Eye (tissue), 1 donor: ENCODE data around the gene UQCC3.
"Not testable (repeated sequence)": the region's sequence is repeated elsewhere in the genome, so short reads cannot be mapped to it uniquely, and the experiment has no call there.

Experiments used
- DNase-seq: peaks from one replicate; pipeline ENCODE4 v3.0.0-alpha.2; 2015

Gene UQCC3

GRCh38 chr11:62671608-62672389 lies at the start of gene UQCC3, which contains the start of gene LBHD1:
UQCC3 (plus strand) TSS chr11:62671673; CDS start chr11:62671746, 73 bp downstream.
LBHD1 (minus strand) TSS chr11:62672267; CDS start chr11:62670031, 2,236 bp downstream.
- DNase-seq, result peak; percentile 92

GRCh38 chr11:62622476-62623089 lies 48.9 kb upstream of the UQCC3 start:
- no peak for DNase-seq

DNA sequence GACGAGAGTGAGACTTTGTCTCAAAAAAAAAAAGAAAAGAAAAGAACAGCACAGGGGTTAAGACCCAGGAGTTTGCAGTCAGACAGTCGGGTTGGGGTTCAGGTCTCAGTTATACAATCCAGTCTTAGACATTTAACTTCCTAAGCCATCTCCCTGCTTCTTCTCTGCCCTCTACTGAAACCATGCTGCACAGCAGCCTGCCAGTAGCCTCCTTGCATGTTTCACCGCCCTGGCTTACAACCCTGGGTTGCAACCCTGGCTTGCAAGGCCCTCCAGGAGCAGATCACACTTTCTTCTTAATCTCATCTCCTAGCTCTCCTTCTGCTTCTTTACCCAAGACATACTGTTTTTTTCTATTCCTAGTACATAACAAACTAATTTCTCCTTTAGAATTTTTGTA lies 43.8 kb upstream of the UQCC3 start:
- no peak for DNase-seq

- DNase-seq, result no peak
These were observed 39.0 kb upstream of the UQCC3 start for GRCh38 chr11:62632492-62632891.

- DNase-seq, result no peak
These were observed 27.3 kb upstream of the UQCC3 start for GRCh38 chr11:62644220-62644619.

- no peak for DNase-seq
These were observed 25.9 kb upstream of the UQCC3 start for GRCh38 chr11:62645671-62645945.

DNA sequence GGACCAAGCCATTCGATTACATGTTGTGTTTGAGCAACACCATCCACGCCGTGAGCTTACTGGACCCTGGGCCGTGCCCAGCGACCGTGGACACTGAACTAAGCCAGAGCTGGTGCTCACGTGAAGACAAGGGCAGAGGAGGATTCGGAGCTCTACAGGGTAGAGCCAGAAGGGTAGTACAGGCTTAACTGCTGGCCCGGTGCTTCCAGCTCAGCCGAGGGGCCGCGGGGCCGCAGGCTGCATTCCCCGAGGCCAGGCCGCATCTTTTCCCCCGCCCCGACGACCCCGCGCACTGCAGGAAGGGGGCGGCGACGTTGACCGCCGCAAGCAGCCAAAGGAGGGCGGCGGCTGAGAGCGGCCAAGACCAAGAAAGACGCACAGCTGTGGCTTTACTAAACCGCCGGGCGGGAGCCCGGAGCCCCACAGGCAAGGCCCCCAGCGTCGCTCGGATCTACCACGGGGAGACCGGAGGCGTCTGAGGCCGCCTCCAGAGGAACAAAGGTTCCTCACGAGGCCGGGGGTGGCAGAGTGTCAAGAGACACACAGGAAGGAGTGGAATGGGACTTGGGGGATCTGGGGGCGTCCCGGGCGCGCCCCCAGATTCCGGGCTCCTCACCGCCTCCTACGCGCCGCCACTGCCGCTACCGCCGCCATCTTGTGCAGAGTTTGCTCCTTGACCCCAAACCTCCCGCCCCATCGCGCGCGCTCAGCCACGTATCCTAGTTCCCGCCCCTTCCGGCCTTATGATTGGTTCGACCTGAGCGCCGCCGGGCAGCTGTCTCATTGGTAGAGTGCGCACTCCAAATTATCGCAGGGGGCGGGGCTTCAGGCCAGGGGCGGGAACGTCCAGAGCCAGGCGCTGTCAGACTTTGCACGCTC lies 25.3 kb upstream of the UQCC3 start, which contains the start of gene GANAB:
GANAB (minus strand) TSS at position 668 of the 879 bp plus-strand sequence; CDS start at position 654, 14 bp downstream.
- peak; percentile 99 for DNase-seq

DNA sequence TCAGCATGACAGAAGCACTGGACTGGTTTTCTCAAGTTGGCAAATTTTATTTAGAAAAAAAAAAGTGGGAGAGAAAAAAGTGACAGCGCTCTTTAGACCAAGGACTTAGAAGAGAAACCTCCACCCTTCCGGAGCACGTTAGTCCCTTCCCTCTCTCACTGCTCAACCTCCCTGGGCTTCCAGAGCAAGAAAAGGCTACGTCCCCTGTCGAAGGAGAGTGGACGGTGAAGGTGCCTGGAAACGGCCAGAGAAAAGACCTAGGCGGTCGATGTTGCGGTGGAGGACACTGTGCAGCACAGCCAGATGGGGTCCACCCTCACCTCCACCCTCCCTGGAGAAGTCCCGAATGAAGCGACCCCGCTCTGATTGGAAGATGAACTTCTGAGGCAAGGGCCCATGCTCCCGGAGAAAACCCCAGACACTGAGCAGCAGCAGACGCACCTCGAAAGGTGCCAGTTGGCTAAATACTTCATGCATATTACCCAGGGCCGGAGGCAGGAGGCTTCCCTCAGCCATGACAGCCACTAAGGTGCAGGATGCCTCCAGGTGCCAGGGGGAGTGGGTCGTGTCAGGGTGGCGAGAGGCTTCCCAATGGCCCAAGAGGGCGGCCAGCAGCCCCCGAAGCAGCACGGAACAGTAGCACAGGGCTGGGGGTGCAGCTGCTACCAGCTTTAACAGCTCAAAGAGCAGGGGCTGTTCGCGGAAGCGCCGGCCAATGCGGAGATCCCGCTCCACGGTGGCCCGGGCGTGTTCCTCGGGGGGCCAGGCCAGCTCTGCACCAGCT lies 24.5 kb upstream of the UQCC3 start:
- DNase-seq, result no peak

DNA sequence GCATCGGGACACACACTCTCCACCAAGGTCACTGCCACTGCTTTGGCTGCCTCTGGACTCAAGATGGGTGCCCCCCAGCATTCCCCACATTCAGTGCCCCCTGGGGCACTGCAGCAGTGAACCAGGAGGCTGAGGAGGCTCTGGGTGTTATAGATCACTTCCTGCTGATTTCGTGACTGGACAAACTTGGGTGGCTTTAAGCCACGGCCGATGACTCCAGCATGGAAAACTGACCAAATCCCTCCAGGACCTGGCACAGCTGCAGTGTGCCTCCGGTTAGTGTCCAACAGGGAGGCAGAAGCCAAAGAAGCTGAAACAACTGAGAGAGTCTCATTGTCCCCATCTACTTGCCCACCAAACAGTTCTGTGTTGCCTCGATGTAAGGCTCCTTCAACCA lies 23.9 kb upstream of the UQCC3 start:
- DNase-seq, result no peak

DNA sequence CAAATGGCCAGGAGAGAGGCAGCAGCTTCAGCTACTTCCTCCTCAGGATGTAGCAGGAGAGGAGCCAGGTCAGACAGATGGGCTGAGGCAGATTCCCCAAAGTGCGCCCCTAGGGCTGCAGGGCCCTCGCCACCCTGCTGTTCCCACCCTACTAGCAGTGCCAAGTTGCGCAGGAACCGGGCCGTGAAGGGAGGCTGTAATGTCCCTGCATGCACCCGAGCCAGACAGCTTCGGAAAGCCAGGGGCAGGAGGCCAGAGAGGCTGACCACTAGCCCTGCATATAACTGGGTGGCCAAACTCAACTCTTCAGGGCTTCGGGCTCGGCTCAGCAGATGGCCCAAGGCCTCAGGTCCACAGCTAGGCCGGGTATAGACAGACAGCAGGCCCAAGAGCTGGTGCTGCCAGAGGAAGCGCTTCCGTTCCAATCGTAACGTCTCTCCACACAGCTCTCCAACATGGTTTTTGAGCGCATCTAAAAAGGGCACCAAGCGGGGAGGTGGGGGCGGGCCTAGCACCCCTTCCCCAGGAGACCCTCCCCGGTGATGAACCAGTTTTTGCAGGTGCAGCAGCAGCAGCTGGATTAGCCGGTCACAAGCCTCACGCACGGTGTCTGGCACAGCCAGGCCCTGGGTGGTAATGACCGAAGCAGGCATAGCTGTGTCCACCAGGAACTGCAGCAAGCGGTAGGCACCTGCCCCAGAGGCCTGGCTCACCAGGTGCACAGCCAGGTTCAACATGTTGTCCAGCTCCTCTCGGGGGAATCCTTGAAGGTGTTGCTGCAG lies 23.1 kb upstream of the UQCC3 start:
- DNase-seq, result no peak

DNA sequence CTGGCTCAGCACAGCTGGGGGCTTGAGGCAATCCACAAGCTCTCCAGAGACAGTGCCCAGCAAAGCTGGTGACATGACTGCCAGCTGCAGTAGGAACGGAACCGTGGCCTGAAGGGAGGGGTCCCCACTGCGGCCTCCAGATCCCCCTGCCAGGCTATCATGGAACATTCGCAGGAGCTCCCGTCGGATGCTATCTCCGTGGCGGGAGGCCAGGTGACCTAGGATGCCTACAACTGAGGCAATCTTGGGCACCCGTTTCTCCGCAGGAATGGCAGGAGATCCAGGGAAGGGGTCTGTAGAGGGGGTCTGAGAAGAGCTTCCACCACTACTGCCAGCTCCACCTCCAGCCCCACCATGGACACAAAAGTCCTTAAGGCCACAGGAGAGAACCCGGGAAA lies 22.5 kb upstream of the UQCC3 start:
- no peak for DNase-seq

- DNase-seq, result no peak
These were observed 22.0 kb upstream of the UQCC3 start for GRCh38 chr11:62649486-62649885.

- not testable (repeated sequence) for DNase-seq
These were observed 21.2 kb upstream of the UQCC3 start for GRCh38 chr11:62650283-62650682.

DNA sequence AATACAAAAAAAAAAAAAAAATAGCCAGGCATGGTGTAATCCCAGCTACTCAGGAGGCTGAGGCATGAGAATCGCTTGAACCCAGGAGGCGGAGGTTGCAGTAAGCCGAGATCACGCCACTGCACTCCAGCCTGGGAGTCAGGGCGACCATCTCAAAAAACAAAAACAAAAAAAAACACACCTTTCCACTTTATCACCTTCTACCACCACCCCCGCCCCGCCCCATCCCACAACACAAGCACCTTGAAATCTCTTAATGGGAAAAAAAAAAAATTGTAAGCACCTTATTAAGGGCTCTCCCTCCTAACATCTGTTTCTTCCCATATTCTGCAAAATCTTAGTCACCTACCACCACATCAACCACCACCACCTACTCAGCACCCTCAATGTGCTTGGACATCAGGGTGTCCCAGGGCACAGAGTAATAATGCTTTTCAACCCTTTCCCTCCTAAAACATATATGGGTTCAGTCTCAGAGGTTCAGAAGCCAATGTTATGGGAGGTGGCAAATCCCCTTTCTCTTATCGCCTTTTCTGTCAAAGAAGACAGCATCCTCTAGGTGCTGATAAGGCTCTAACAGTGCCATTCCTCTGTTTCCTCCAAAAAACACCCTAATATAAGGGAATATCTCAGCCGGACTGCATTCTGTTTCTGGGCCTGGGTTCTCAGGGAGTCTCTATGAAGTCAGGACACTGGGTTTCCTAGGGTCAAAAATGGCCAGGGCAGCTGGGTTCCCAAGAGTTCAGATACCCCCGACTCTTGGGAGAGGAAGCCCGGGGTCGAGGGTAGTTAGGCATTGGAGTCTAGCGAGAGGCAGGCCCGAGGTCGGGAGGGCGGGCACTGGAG lies 19.1 kb upstream of the UQCC3 start:
- no peak for DNase-seq

DNA sequence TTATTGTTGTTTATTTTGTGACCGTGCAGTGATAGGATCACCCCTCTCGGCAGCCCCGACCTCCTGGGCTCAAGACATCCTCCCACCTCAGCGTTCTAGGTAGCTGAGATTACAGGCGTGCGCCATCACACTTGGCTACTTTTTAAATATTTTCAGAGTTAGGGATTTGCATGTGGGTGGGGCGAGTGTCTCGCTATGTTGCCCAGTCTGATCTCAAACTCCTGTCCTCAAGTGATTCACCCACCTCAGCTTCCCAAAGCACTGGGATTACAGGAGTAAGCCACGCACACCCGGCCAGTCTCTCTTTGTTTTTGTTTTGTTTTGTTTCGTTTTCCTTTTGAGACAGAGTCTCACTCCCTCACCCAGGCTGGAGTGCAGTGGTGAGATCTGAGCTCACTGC lies 17.2 kb upstream of the UQCC3 start:
- DNase-seq, result no peak

GRCh38 chr11:62656796-62657429 lies 14.6 kb upstream of the UQCC3 start:
- no peak for DNase-seq

GRCh38 chr11:62664405-62665074 lies 6.9 kb upstream of the UQCC3 start:
- DNase-seq, result no peak

GRCh38 chr11:62665075-62665598 lies 6.3 kb upstream of the UQCC3 start, which contains the start of the genes C11orf98 and CSKMT:
C11orf98 (minus strand) TSS chr11:62665210; CDS start chr11:62665169, 41 bp downstream.
CSKMT (plus strand) TSS chr11:62665312; CDS start chr11:62665880, 568 bp downstream.
- peak; percentile 98 for DNase-seq

GRCh38 chr11:62665599-62666258 lies 5.7 kb upstream of the UQCC3 start:
- no peak for DNase-seq
